Endothelial cell of umbilical vein (primary cell): ENCODE measurements around the gene CNPY1. TPM values are rescaled to one million over a fixed set of nuclear protein-coding genes. Genes with fewer than 3 reads are reported as not detected.

ENCODE experiments used
- BruUV-seq: library from RNA; stranded (reverse); fragments of 400-500 nt; replicated peaks from 2 replicates; lab custom pipeline; 2021; lab: Mats Ljungman, UMichigan
- CTCF ChIA-PET: fragments of 300-600, 350-600 bp; sonication (Branson Sonifier 250); formaldehyde crosslinking; loops from one replicate; lab custom pipeline; 2021; ENCODE audit warnings: antibody characterized with exemption, inconsistent platforms; lab: Charles Lee
- POLR2A ChIA-PET: fragments of 300-600, 350-600 bp; sonication (Branson Sonifier 250); formaldehyde crosslinking; loops from one replicate; lab custom pipeline; 2021; ENCODE audit warnings: antibody characterized with exemption, inconsistent platforms; lab: Charles Lee
- DNase-seq: peaks from one replicate; pipeline ENCODE4 v3.0.0-alpha.2; 2011; ENCODE audit warnings: low read depth, low spot score
- FAIRE-seq: peaks from 2 replicates; lab custom pipeline; 2011; peaks lifted over from hg19 to GRCh38; lab: Jason Lieb, UNC
- H2AFZ ChIP-seq: 2 replicates; pipeline ENCODE4 v1.6.0; 2012; ENCODE audit warnings: low read depth, low read length, control low read depth, inconsistent platforms
- H3K27ac ChIP-seq: 2 replicates; pipeline ENCODE4 v1.5.1; 2011; ENCODE audit warnings: low read depth, mild to moderate bottlenecking, control low read depth, low read length, moderate library complexity; ENCODE audit not compliant: insufficient read depth
- H3K27me3 ChIP-seq, 2 experiments: 2 replicates each; pipeline versions ENCODE4 v1.6.0 to v1.6.1; 2011; ENCODE audit warnings: low read length in 2 of 2, mixed read lengths in 1 of 2; ENCODE audit not compliant: control insufficient read depth in 2 of 2, insufficient read depth in 2 of 2
- H3K36me3 ChIP-seq, 2 experiments: 2 replicates in 1 of 2; 3 replicates in 1 of 2; pipeline ENCODE4 v1.5.1; 2011; ENCODE audit warnings: low read length in 2 of 2, mild to moderate bottlenecking in 1 of 2, moderate library complexity in 1 of 2; ENCODE audit not compliant: control insufficient read depth in 2 of 2, insufficient read depth in 2 of 2; ENCODE audit errors: extremely low read depth in 1 of 2
- H3K4me1 ChIP-seq: 3 replicates; pipeline ENCODE4 v1.5.1; 2011; ENCODE audit warnings: mild to moderate bottlenecking, low read length; ENCODE audit not compliant: control insufficient read depth, insufficient read depth; ENCODE audit errors: extremely low read depth
- H3K4me2 ChIP-seq: 2 replicates; pipeline ENCODE4 v1.6.1; 2011; ENCODE audit warnings: low read length, control low read depth, mixed read lengths; ENCODE audit not compliant: insufficient read depth
- H3K4me3 ChIP-seq, 3 experiments: fragments of 200-600 bp in 1 of 3; sonication (generic), shearing (Covaris generic) in 1 of 3; replicated peaks in 1 of 3; 2 replicates each; pipeline ENCODE4 v1.5.1; 2011 to 2016; ENCODE audit warnings: control low read depth in 3 of 3, low read length in 3 of 3, mild to moderate bottlenecking in 2 of 3, inconsistent platforms in 1 of 3, low read depth in 1 of 3, moderate library complexity in 1 of 3; ENCODE audit not compliant: insufficient read depth in 1 of 3
- H3K79me2 ChIP-seq: 2 replicates; pipeline ENCODE4 v1.6.0; 2012; ENCODE audit warnings: low read length, inconsistent platforms; ENCODE audit not compliant: control insufficient read depth, insufficient read depth
- H3K9ac ChIP-seq: replicated peaks from 2 replicates; pipeline ENCODE3; 2011; ENCODE audit warnings: low read length, control low read depth; ENCODE audit not compliant: insufficient read depth; ENCODE audit errors: extremely low read depth
- H3K9me1 ChIP-seq: replicated peaks from 3 replicates; pipeline ENCODE4 v1.6.0; 2011; ENCODE audit warnings: mild to moderate bottlenecking, low read length; ENCODE audit not compliant: control insufficient read depth, insufficient read depth; ENCODE audit errors: extremely low read depth
- H3K9me3 ChIP-seq: replicated peaks from 2 replicates; pipeline ENCODE4 v1.5.1; 2012; ENCODE audit warnings: low read length, inconsistent platforms; ENCODE audit not compliant: control insufficient read depth, insufficient read depth
- H4K20me1 ChIP-seq: replicated peaks from 2 replicates; pipeline ENCODE3; 2011; ENCODE audit warnings: mild to moderate bottlenecking, low read length; ENCODE audit not compliant: control insufficient read depth, insufficient read depth; ENCODE audit errors: extremely low read depth
- EZH2 ChIP-seq: IDR thresholded peaks from 2 replicates; pipeline ENCODE4 v1.6.1; 2012; ENCODE audit warnings: borderline replicate concordance, low read depth, mild to moderate bottlenecking, moderate library complexity, low read length, inconsistent platforms; ENCODE audit not compliant: severe bottlenecking
- FOS ChIP-seq: IDR thresholded peaks from 2 replicates; pipeline ENCODE4 v1.6.1; 2011; ENCODE audit warnings: mild to moderate bottlenecking, low read length, moderate library complexity, borderline replicate concordance; ENCODE audit not compliant: insufficient read depth
- JUN ChIP-seq: IDR thresholded peaks from 2 replicates; pipeline ENCODE4 v1.6.1; 2011; ENCODE audit warnings: borderline replicate concordance, low read depth; ENCODE audit not compliant: insufficient read length, insufficient read depth
- MYC ChIP-seq: IDR thresholded peaks from one replicate; pipeline ENCODE4 v1.6.1; 2011; ENCODE audit warnings: mild to moderate bottlenecking, low read depth, low read length
- POLR2A ChIP-seq: IDR thresholded peaks from 2 replicates; pipeline ENCODE4 v1.6.1; 2012; ENCODE audit warnings: low read depth, mild to moderate bottlenecking, control low read depth, low read length
- POLR2AphosphoS5 ChIP-seq: IDR thresholded peaks from 2 replicates; pipeline ENCODE4 v1.6.1; 2012; ENCODE audit warnings: low read depth, mild to moderate bottlenecking, control low read depth, low read length, moderate library complexity; ENCODE audit not compliant: insufficient read depth
- dilution Hi-C: fragments of 300-500 bp; cut with MboI; formaldehyde crosslinking; loops from one replicate; pipeline ENCODE4 v1.15.0; 2019; ENCODE audit warnings: low sequenced_read_pairs; ENCODE audit not compliant: extremely low pct_ligation_motif_present
- intact Hi-C: fragments of 100-400 bp; cut with micrococcal nuclease; formaldehyde crosslinking; loops from one replicate; pipeline ENCODE4 v1.10.0; 2022
- polyA plus RNA-seq, 4 experiments: library from polyadenylated mRNA; depleted of rRNA in 3 of 4; stranded (reverse) in 3 of 4; unstranded in 1 of 4; fragments of >200 nt; gene quantifications; 2 replicates each; pipeline versions ENCODE4 v1.2.1 to v1.2.3, GENCODE V29; 2011 to 2012; ENCODE audit warnings: missing spikeins in 1 of 4
- total RNA-seq: library from RNA; stranded (reverse); gene quantifications from 2 replicates; pipeline ENCODE4 v1.2.3, GENCODE V29; 2021
- TF ChIP-seq, protein P1 (sequence below), 2 donors: IDR thresholded peaks; 1 replicate in 1 of 2; 2 replicates in 1 of 2; pipeline ENCODE4 v1.5.1; 2011; ENCODE audit warnings: low read length in 2 of 2, mild to moderate bottlenecking in 2 of 2, moderate library complexity in 2 of 2, control low read depth in 1 of 2, inconsistent platforms in 1 of 2, low read depth in 1 of 2; ENCODE audit not compliant: insufficient read depth in 1 of 2; ENCODE audit errors: extremely low read depth in 1 of 2
- TF ChIP-seq, protein P2 (sequence below): IDR thresholded peaks from 2 replicates; pipeline ENCODE4 v1.6.1; 2011; ENCODE audit not compliant: insufficient read depth, insufficient read length

Gene CNPY1
- total and polyA plus RNA-seq, 2 donors (not counting 3 experiments of a cell fraction or from before 2014, with no cell fraction given) = not detected

DNA sequence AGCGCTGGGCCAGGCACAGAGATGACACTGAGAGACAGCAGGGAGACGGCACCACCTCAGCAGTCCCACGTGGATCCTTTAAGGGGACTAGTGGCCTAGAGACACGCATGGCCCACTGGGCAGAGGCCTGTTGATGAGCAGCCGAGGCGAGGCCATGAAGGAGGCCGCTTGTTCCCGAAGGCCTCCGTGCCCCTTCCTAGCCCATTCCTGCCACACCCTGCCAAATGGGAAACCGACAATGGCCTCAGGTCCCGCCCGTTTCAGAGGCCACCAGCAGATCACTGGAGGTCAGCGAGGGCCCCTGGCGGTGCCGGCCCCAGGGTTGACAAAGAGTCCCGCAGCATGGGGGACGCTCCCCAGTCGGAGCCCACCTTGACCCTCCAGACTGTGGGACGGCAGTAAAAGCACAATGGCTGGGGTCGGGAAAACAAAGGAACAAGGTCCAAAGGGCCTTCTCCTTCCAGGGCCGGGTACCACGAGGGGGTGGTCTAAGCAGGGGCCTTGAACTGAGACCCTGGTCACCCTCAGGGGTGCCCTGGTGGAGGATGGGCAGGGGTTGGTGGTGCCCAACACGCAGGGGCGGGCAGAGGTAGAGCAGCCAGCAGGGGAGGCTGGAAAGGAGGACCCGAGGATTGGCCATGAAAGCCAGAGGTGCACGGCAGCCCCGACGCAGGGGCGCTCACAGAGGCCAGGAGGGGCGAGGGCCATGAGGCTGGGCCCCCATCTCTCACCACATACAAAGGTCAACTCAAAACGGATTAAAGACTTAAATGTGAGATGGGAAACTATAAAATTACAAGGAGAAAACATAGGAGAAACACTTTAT, 19.9 kb upstream of the CNPY1 start:
- Histone ChIP-seq H3K36me3 (no peaks in the 10 kb centered on the region), H4K20me1 (no peaks in the 10 kb centered on the region), H3K79me2 (no peaks in the 10 kb centered on the region), H3K4me1 (no peaks in the 10 kb centered on the region), H3K9me3 (no peaks in the 10 kb centered on the region), H2AFZ (no peak overlapping the region), H3K27me3 (no peaks in the 10 kb centered on the region), H3K9ac (no peak overlapping the region), H3K9me1 (no peaks in the 10 kb centered on the region), H3K27ac (no peak overlapping the region), H3K4me3 (no peak overlapping the region), H3K4me2 (no peak overlapping the region)
- intact Hi-C loops = no loop called here
- TF ChIP-seq FOS (no peak), MYC (no peak), JUN (no peak), POLR2AphosphoS5 (no peak), EZH2 (no peak), POLR2A (no peak)
- TF ChIP-seq, protein P1, sequence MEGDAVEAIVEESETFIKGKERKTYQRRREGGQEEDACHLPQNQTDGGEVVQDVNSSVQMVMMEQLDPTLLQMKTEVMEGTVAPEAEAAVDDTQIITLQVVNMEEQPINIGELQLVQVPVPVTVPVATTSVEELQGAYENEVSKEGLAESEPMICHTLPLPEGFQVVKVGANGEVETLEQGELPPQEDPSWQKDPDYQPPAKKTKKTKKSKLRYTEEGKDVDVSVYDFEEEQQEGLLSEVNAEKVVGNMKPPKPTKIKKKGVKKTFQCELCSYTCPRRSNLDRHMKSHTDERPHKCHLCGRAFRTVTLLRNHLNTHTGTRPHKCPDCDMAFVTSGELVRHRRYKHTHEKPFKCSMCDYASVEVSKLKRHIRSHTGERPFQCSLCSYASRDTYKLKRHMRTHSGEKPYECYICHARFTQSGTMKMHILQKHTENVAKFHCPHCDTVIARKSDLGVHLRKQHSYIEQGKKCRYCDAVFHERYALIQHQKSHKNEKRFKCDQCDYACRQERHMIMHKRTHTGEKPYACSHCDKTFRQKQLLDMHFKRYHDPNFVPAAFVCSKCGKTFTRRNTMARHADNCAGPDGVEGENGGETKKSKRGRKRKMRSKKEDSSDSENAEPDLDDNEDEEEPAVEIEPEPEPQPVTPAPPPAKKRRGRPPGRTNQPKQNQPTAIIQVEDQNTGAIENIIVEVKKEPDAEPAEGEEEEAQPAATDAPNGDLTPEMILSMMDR (IDR thresholded peaks at IDR 0.05; ENCODE audit: extremely low read depth in 1 of 2, insufficient read depth in 1 of 2, low read depth in 1 of 2, low read length in 2 of 2) = no peak
- TF ChIP-seq, protein P2, sequence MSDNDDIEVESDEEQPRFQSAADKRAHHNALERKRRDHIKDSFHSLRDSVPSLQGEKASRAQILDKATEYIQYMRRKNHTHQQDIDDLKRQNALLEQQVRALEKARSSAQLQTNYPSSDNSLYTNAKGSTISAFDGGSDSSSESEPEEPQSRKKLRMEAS = no peak
- BruUV-seq = no TSS peak
- ChIA-PET POLR2A (no interaction called here), CTCF (no interaction called here)
- dilution Hi-C loops = no loop called here
- FAIRE-seq (no peak), DNase-seq (no peak)
